ENCODE results near the gene NAV2.

The NAV2 gene

DNA sequence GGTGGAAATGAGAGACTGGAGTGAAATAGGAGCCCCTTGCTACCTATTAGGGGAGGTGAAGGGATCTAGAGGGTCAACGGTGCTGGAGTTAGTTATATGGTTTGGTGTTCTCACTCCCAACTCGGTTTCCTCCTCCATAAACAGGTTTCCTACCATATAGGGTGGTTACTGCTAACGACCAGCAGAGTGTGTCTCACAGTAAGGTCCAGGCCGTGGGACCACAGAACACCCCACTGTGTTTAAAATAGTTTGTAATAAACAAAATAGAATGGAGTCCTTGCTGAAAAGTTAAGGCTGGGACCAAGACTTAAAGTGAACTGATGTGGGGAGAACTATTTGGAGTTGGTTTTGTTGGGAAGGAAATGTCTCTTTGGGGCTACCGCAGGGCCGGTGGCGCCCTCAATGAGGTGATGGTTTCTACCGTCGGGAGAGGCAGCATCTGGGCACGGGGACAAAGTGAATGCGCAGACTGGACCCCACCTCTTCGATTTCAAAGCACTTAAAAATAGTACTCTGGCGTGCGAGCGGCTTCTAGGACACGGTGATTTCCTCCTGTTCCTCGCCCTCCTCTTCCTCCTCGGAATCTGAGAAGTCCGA, 443.1 kb downstream of the NAV2 start:
- TF ChIP-seq, protein P1, sequence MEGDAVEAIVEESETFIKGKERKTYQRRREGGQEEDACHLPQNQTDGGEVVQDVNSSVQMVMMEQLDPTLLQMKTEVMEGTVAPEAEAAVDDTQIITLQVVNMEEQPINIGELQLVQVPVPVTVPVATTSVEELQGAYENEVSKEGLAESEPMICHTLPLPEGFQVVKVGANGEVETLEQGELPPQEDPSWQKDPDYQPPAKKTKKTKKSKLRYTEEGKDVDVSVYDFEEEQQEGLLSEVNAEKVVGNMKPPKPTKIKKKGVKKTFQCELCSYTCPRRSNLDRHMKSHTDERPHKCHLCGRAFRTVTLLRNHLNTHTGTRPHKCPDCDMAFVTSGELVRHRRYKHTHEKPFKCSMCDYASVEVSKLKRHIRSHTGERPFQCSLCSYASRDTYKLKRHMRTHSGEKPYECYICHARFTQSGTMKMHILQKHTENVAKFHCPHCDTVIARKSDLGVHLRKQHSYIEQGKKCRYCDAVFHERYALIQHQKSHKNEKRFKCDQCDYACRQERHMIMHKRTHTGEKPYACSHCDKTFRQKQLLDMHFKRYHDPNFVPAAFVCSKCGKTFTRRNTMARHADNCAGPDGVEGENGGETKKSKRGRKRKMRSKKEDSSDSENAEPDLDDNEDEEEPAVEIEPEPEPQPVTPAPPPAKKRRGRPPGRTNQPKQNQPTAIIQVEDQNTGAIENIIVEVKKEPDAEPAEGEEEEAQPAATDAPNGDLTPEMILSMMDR (IDR thresholded peaks at IDR 0.05; ENCODE audit: insufficient read depth, low read depth, low read length, missing control alignments): no peak
- no peak for DNase-seq (ENCODE audit: low read depth)
- H3K4me3 ChIP-seq (ENCODE audit: low read depth, low read length): no peak overlapping the region

DNA sequence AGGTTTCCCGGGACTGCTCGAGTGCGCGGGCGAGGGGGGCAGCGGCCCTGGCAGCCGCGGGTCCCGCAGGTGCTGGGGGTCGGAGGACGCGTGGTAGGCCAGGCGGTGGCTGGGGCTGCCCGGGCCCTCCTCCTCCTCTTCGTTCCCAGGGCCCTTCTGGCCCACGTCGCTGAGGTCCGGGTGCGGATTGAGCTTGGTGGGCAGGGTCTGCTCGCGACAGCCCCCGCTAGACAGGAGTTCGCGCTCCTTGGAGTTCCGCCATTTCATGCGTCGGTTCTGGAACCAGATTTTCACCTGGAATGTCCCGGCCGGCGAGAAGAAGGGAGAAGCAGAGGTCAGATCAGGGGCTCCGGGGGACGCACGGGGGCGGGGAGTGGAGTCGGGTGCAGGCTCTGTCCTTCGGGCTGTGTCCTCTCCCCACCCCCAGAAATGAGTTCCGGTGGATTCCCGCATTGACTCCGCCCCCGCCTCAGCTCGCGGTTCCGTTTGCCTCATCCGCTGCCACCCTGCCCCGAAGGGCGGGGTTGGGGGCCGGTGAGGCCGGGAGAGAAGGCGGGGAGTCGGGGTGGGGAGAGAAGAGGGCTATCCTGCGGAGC, 443.7 kb downstream of the NAV2 start:
- DNase-seq (ENCODE audit: low read depth): no peak
- TF ChIP-seq, protein P1 (IDR thresholded peaks at IDR 0.05; ENCODE audit: insufficient read depth, low read depth, low read length, missing control alignments): no peak
- H3K4me3 ChIP-seq (ENCODE audit: low read depth, low read length): no peak overlapping the region

DNA sequence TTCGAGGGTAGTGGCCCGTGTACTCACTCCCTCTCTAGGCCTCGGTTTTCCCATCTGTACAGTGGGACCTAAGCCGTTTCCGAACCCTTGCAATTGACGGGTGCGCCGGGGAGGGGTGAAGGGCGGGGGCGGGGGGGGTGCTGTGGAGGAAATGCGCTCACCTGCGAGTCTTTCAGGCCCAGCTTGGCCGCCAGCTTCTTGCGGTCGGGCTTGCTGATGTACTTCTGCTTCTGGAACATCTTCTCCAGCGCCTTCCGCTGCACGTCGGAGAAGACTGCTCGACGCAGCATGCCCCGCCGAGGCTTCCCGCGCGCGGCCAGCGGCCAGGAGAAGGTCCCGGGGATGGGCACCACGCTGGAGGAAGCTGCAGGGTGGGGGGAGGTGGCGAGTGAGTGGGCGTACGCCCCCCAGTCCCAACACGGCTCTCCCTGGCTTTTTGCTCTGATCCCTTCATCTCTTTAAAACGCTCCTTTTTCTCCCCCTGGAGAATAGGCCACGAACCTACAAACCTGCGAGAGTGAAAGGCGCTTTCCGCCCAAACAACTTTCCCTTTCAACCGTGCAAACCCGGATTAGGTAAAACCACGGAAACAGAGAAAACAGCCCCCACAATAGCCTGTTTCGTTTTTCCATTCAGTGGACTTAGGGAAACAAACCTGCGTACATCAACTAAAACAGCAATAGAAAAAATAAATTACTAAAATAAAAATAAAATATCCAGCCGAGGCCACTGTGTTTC, 444.4 kb downstream of the NAV2 start:
- TF ChIP-seq, protein P1 (IDR thresholded peaks at IDR 0.05; ENCODE audit: insufficient read depth, low read depth, low read length, missing control alignments): no peak
- DNase-seq (ENCODE audit: low read depth): peak; percentile 39
- H3K4me3 ChIP-seq (ENCODE audit: low read depth, low read length): peak overlapping the region; percentile 18

DNA sequence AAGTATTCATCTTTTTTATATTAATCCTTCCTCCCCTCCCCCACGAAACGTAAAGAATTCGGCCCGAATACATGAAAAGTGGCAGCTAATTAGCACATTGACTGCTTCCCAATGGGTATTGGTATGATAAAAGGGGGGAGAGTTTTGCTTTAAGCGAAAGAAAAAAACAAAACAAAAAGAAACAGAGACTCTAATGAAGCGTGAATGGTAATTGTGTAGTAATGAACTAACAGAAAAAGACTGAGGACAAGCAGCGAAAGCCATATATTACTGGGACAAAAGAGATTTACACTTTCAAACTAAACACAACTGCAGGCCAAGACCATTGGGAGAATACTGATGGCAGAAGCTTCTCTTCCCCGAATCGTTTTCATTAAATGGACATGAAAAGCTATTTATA, 445.1 kb downstream of the NAV2 start:
- TF ChIP-seq, protein P1 (IDR thresholded peaks at IDR 0.05; ENCODE audit: insufficient read depth, low read depth, low read length, missing control alignments): no peak
- no peak for DNase-seq (ENCODE audit: low read depth)
- no peak overlapping the region for H3K4me3 ChIP-seq (ENCODE audit: low read depth, low read length)

DNA sequence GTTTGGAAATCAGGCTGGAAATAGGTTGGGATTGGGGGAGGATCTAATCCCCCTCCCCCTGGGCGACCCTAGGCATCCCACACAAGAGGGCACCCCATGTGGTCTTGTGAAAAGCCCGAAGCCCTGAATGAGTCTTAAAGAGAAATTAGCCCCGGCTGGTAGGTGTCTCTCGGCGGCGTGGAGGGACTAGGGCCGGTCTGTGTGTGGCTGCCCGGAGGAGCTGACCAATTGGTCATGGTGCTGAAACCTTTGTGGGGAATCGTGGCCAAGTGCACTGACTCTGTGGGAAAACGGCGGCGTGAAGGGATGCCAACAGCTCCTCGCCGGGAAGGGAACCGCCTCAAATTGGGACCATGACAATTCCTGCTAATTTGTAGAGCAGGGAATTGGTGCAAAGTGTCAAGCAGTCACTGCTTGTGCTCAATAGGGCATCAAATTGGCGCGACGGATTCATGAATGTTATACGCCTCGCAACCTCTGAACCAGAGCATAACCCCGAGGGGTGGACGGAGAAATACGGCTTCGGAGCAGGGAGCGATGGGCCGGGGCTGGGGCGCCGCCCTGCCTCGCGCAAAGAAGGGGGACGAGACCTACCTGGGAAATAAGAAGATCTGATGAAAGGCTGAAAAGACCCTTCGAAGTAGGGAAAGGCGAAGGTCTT, 446.1 kb downstream of the NAV2 start:
- H3K4me3 ChIP-seq (ENCODE audit: low read depth, low read length): no peak overlapping the region
- peak; percentile 12 for DNase-seq (ENCODE audit: low read depth)
- TF ChIP-seq, protein P1 (IDR thresholded peaks at IDR 0.05; ENCODE audit: insufficient read depth, low read depth, low read length, missing control alignments): no peak

DNA sequence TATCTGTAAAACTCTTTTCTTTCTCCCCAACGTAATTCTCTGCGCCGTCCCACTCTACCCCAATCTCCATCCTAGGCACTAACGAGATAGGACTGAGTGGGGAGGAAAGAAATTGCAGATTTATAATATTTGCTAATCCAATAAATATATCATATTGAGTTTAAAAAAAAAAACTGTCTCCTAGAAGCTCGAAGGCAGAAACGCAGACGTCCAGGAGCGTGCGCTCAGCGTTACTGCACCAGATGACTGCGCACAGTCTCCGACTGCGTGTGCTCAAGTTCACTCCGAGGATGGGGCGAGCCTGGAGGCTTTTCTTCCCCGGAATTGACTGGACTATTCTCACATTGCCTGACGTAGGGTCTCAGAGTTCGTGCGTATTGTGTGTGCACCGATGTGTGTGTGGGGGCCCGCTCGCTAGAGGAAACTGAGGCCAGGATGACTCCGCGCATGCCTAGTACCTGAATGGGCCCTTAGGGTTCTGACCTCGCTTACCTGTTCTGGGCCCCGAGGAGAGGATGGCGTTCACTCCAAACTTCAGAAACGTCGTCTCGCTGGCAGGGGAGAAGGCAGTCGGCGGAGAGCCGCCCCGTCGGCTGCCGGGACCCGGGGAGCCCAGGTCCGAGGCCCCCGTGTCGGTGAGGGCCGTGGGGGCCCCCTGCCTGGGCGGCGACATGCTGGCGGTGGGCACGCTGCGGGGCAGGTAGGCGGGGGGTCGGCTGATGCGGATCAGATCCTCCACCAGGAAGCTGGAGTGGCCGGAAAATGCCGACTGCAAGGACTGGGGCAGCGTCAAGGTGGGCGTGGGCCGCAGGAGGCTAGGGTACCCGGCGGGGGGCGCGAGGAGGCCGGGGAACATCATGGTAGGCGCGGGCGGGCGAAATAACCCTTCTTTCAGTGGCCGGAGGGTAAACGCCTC, 447.1 kb downstream of the NAV2 start:
- TF ChIP-seq, protein P1 (IDR thresholded peaks at IDR 0.05; ENCODE audit: insufficient read depth, low read depth, low read length, missing control alignments): no peak
- DNase-seq (ENCODE audit: low read depth): no peak

More for the DNA sequence above, 447.1 kb downstream of the NAV2 start:
- H3K4me3 ChIP-seq (ENCODE audit: low read depth, low read length): no peak overlapping the region
